Measurements from ENCODE around the gene VAC14. TPM values are rescaled to one million over a fixed set of nuclear protein-coding genes. Genes with fewer than 3 reads are reported as not detected.

VAC14 gene
- total and polyA plus RNA-seq, 2 experiments from 2014 or later = 42.3 to 77.7 TPM

GRCh38 chr16:70744366-70744765 lies 56.6 kb downstream of the VAC14 start:
- H3K27me3 ChIP-seq (ENCODE audit: insufficient read depth) = no peaks in the 10 kb centered on the region
- no peak overlapping the region for H3K4me2 ChIP-seq
- no peaks in the 10 kb centered on the region for H3K9me2 ChIP-seq (ENCODE audit: insufficient read depth)
- H3K9me3 Mint-ChIP-seq = 0 out of 3 replicates have a peak, but pooled peaks cover 8% of the 10 kb centered on the region
- no peaks in the 10 kb centered on the region for H3K79me2 ChIP-seq (replicated peaks; ENCODE audit: insufficient read depth)
- peaks cover 29% of the 10 kb centered on the region for H3K36me3 Mint-ChIP-seq (ENCODE audit: low read depth)
- no peak overlapping the region for H2AFZ ChIP-seq
- H3K4me3 ChIP-seq = no peak overlapping the region
- H4K20me1 ChIP-seq (replicated peaks; ENCODE audit: insufficient read depth) = no peaks in the 10 kb centered on the region; the same call in 1 of the 2 replicates
- no peak for ATAC-seq
- no peak overlapping the region for H3K4me3 Mint-ChIP-seq
- H3K27ac ChIP-seq (ENCODE audit: low read depth) = no peak overlapping the region
- H3K36me3 ChIP-seq (ENCODE audit: insufficient read depth) = peaks cover 5% of the 10 kb centered on the region
- no peaks in the 10 kb centered on the region for H3K4me1 ChIP-seq (ENCODE audit: insufficient read depth)
- no peak for DNase-seq (ENCODE audit: low spot score)
- H3K4me1 Mint-ChIP-seq = peaks cover 6% of the 10 kb centered on the region; the same call in 1 of the 3 replicates
- H3K27ac Mint-ChIP-seq = no peak overlapping the region
- H3F3A ChIP-seq (replicated peaks; ENCODE audit: low read depth) = no peaks in the 10 kb centered on the region
- TF ChIP-seq ZNF462 (CRISPR knock-in tag; IDR thresholded peaks at IDR 0.05) (no peak), JUNB (IDR thresholded peaks at IDR 0.05; ENCODE audit: unreplicated experiment) (no peak), STAT1 (IDR thresholded peaks at IDR 0.05; ENCODE audit: unreplicated experiment) (no peak), CREB1 (CRISPR knock-in tag; IDR thresholded peaks at IDR 0.05; ENCODE audit: low read depth) (no peak), ETS1 (IDR thresholded peaks at IDR 0.05) (no peak), ZNF114 (CRISPR knock-in tag; IDR thresholded peaks at IDR 0.05) (no peak), NANOG (IDR thresholded peaks at IDR 0.05; ENCODE audit: borderline replicate concordance) (no peak)
- H3K27me3 Mint-ChIP-seq (ENCODE audit: insufficient read depth, low read depth, poor library complexity) = peaks cover 2% of the 10 kb centered on the region

Data from GM23338 (cell line).